SK-N-SH (cell line): ENCODE data around the gene KCNK15. TPM values are rescaled to one million over a fixed set of nuclear protein-coding genes. Genes with fewer than 3 reads are reported as not detected.
A peak's percentile ranks its signal among the peaks of the same experiment; 100 is the strongest.

Source experiments
- CTCF ChIA-PET: fragments of 300-600, 350-600 bp; formaldehyde crosslinking; extraction: SDS; loops from one replicate; lab custom pipeline; 2021; lab: Yijun Ruan, JAX
- POLR2A ChIA-PET: fragments of 350-600 bp; sonication (Branson Sonifier 250); formaldehyde crosslinking; extraction: SDS; loops from one replicate; lab custom pipeline; 2020; ENCODE audit warnings: antibody characterized with exemption, inconsistent platforms; lab: Yijun Ruan, JAX
- DNase-seq: peaks from one replicate; pipeline ENCODE4 v3.0.0; 2012
- H2AFZ ChIP-seq: fragments of 200-600 bp; sonication (generic); 2 replicates; pipeline ENCODE4 v1.8.1; 2016; ENCODE audit warnings: antibody characterized with exemption, mild to moderate bottlenecking, low read depth
- H3F3A ChIP-seq: fragments of 200-600 bp; sonication (generic); replicated peaks from 2 replicates; pipeline ENCODE3; 2016; ENCODE audit warnings: antibody characterized with exemption, mild to moderate bottlenecking; ENCODE audit not compliant: insufficient read depth
- H3K27ac ChIP-seq, 2 experiments: fragments of 200-500 bp in 1 of 2; fragments of 200-600 bp in 1 of 2; sonication (Bioruptor generic) in 1 of 2; sonication (generic), shearing (Covaris generic) in 1 of 2; 2 replicates each; pipeline versions ENCODE4 v1.5.1 to v1.6.1; 2014 to 2016; ENCODE audit warnings: low read depth in 2 of 2, inconsistent platforms in 1 of 2, low read length in 1 of 2, mild to moderate bottlenecking in 1 of 2, mixed read lengths in 1 of 2
- H3K27me3 ChIP-seq: fragments of 200-600 bp; sonication (generic), shearing (Covaris generic); 2 replicates; pipeline ENCODE4 v1.6.1; 2016; ENCODE audit warnings: mixed run types; ENCODE audit not compliant: insufficient read depth
- H3K36me3 ChIP-seq, 2 experiments: fragments of 200-500 bp in 1 of 2; fragments of 200-600 bp in 1 of 2; sonication (Bioruptor generic) in 1 of 2; sonication (generic) in 1 of 2; replicated peaks in 1 of 2; 2 replicates each; pipeline versions ENCODE3 to v1.5.1; 2014 to 2016; ENCODE audit warnings: low read length in 1 of 2, mild to moderate bottlenecking in 1 of 2; ENCODE audit not compliant: insufficient read depth in 2 of 2, control insufficient read depth in 1 of 2
- H3K4me1 ChIP-seq, 2 experiments: fragments of 200-500 bp in 1 of 2; fragments of 200-600 bp in 1 of 2; sonication (Bioruptor generic) in 1 of 2; sonication (generic), shearing (Covaris generic) in 1 of 2; 2 replicates each; pipeline versions ENCODE4 v1.5.1 to v1.6.1; 2014 to 2016; ENCODE audit warnings: low read depth in 1 of 2, low read length in 1 of 2, mixed run types in 1 of 2; ENCODE audit not compliant: insufficient read depth in 2 of 2, control insufficient read depth in 1 of 2
- H3K4me2 ChIP-seq: fragments of 200-600 bp; sonication (generic), shearing (Covaris generic); 2 replicates; pipeline ENCODE4 v1.6.1; 2017; ENCODE audit warnings: mixed run types
- H3K4me3 ChIP-seq, 2 experiments: fragments of 200-500 bp in 1 of 2; fragments of 200-600 bp in 1 of 2; sonication (Bioruptor generic) in 1 of 2; sonication (generic), shearing (Covaris generic) in 1 of 2; 2 replicates each; pipeline versions ENCODE4 v1.5.1 to v1.8.1; 2014 to 2016; ENCODE audit warnings: low read depth in 2 of 2, inconsistent platforms in 1 of 2, low read length in 1 of 2, mild to moderate bottlenecking in 1 of 2, mixed read lengths in 1 of 2, moderate library complexity in 1 of 2
- H3K79me2 ChIP-seq: fragments of 200-600 bp; sonication (generic); 2 replicates; pipeline ENCODE4 v1.8.1; 2017; ENCODE audit warnings: mild to moderate bottlenecking; ENCODE audit not compliant: insufficient read depth
- H3K9ac ChIP-seq: fragments of 200-600 bp; sonication (generic); 2 replicates; pipeline ENCODE4 v1.6.1; 2017; ENCODE audit warnings: mixed run types
- H3K9me2 ChIP-seq: fragments of 200-600 bp; sonication (generic); 2 replicates; pipeline ENCODE4 v1.6.1; 2017; ENCODE audit warnings: mixed run types
- H3K9me3 ChIP-seq: fragments of 200-600 bp; sonication (generic); 2 replicates; pipeline ENCODE4 v1.6.1; 2017; ENCODE audit warnings: mixed run types, mild to moderate bottlenecking, moderate library complexity
- H4K20me1 ChIP-seq: fragments of 200-600 bp; sonication (generic); 2 replicates; pipeline ENCODE4 v1.6.1; 2017; ENCODE audit warnings: mild to moderate bottlenecking, mixed run types; ENCODE audit not compliant: insufficient read depth
- POLR2AphosphoS5 ChIP-seq: IDR thresholded peaks from 2 replicates; pipeline ENCODE4 v1.6.1; 2012; ENCODE audit warnings: low read depth, low read length
- RAD21 ChIP-seq: IDR thresholded peaks from 2 replicates; pipeline ENCODE4 v1.6.1; 2012; ENCODE audit warnings: mild to moderate bottlenecking, low read length
- SMC3 ChIP-seq: IDR thresholded peaks from 2 replicates; pipeline ENCODE4 v1.6.1; 2012; ENCODE audit warnings: low read depth, low read length, improper control_type of control experiment
- WGBS: methylation state at CpG from one replicate; pipeline ENCODE4 v1.1.6; 2017; ENCODE audit warnings: low lambda C conversion rate; 5-methylcytosine and 5-hydroxymethylcytosine counted together
- polyA plus RNA-seq, 3 experiments: library from polyadenylated mRNA; depleted of rRNA; stranded (reverse); fragments of >200 nt; gene quantifications; 2 replicates each; pipeline ENCODE4 v1.2.3, GENCODE V29; 2012
- TF ChIP-seq, protein P1 (sequence below): fragments of 200-600 bp; sonication (generic); IDR thresholded peaks from 2 replicates; pipeline ENCODE4 v1.6.1; 2017; ENCODE audit warnings: antibody characterized with exemption, mild to moderate bottlenecking, moderate library complexity

Gene KCNK15
- polyA plus RNA-seq, 1 of the 3 experiments (the other 2 are of a cell fraction): 0.02 TPM

DNA sequence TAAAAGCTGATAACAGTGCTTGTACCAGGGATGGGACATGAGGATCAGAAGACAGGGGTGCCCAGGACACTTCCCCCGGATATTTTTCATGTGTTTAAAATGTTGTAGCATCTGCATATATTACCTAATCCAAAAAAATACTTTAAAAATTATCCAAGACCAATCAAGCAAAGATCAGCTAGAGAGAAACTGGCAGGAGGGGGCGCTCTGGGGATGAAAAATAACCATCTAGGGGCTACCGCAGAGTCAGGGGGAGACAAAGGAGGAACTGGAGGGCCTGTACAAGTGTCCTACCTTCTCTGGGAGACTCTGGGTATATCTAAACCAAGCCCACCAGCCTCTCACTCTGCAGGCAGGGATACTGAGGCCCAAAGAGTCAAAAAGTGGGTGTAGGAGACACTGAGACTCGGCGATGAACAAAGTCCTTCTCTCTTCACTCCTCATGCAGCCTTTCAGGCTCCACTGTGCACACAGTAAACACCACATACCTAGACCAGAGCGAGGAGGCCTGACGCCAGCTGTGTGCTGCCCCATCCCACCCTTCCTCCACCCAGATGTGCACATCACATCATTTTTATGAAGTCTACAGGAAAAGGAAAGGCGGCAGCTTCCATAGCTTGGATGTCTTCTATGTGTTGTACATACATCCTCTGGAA is 54.9 kb downstream of the KCNK15 start:
- POLR2A ChIA-PET: interaction anchor here (1.3 kb wide), 1 partner anchor 53 kb away, joined by 4 read pairs; no protein-coding TSS in a partner anchor
- no peak overlapping the region for H3K9ac ChIP-seq
- 76% methylated on average over 8 of the region's 8 CpGs for WGBS
- H3K9me3 ChIP-seq: no peaks in the 10 kb centered on the region
- no peaks in the 10 kb centered on the region for H3F3A ChIP-seq
- no peak overlapping the region for H2AFZ ChIP-seq
- peaks cover 0 to 47% of the 10 kb centered on the region in 2 experiments; a peak in 2 of 4 replicates for H3K4me1 ChIP-seq
- no peak overlapping the region for H3K4me3 ChIP-seq
- TF ChIP-seq, protein P1, sequence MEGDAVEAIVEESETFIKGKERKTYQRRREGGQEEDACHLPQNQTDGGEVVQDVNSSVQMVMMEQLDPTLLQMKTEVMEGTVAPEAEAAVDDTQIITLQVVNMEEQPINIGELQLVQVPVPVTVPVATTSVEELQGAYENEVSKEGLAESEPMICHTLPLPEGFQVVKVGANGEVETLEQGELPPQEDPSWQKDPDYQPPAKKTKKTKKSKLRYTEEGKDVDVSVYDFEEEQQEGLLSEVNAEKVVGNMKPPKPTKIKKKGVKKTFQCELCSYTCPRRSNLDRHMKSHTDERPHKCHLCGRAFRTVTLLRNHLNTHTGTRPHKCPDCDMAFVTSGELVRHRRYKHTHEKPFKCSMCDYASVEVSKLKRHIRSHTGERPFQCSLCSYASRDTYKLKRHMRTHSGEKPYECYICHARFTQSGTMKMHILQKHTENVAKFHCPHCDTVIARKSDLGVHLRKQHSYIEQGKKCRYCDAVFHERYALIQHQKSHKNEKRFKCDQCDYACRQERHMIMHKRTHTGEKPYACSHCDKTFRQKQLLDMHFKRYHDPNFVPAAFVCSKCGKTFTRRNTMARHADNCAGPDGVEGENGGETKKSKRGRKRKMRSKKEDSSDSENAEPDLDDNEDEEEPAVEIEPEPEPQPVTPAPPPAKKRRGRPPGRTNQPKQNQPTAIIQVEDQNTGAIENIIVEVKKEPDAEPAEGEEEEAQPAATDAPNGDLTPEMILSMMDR: peak; percentile 46
- TF ChIP-seq SMC3 (0 out of 2 replicates have a peak, but pooled peaks have one; percentile 17), POLR2AphosphoS5 (no peak), RAD21 (peak; percentile 46)
- CTCF ChIA-PET: interaction anchor here (0.6 to 5.5 kb wide), 15 partner anchors 8 to 118 kb away, joined by 3 to 29 read pairs (median 4); no protein-coding TSS in a partner anchor
- no peaks in the 10 kb centered on the region for H3K36me3 ChIP-seq
- H3K27me3 ChIP-seq: no peaks in the 10 kb centered on the region; the same call in 1 of the 2 replicates
- no peaks in the 10 kb centered on the region for H4K20me1 ChIP-seq
- DNase-seq: peak; percentile 36
- H3K4me2 ChIP-seq: no peak overlapping the region
- no peaks in the 10 kb centered on the region for H3K79me2 ChIP-seq
- H3K9me2 ChIP-seq: no peaks in the 10 kb centered on the region
- no peak overlapping the region; a peak in 1 of 4 replicates for H3K27ac ChIP-seq

Other genes starting within 250 kb of the KCNK15 start
- 105 and 173 TPM in 2 replicates for gene SERINC3, start 223.8 kb upstream of the KCNK15 start, polyA plus RNA-seq (2012; rRNA removed)
- gene PKIG, start 163.3 kb upstream of the KCNK15 start, polyA plus RNA-seq (2012; rRNA removed): 63.9 and 92.9 TPM in 2 replicates
- gene ADA, start 94.2 kb upstream of the KCNK15 start, polyA plus RNA-seq (2012; rRNA removed): 25.7 and 28.3 TPM in 2 replicates
- 0.05 TPM in 2 replicates for gene CCN5, start 30.5 kb upstream of the KCNK15 start, polyA plus RNA-seq (2012; rRNA removed)
- gene RIMS4, start 64.7 kb downstream of the KCNK15 start, polyA plus RNA-seq (2012; rRNA removed): 0.13 and 0.44 TPM in 2 replicates
- 84.3 and 94.3 TPM in 2 replicates for gene YWHAB, start 139.8 kb downstream of the KCNK15 start, polyA plus RNA-seq (2012; rRNA removed)
- gene PABPC1L, start 164.2 kb downstream of the KCNK15 start, polyA plus RNA-seq (2012; rRNA removed): 205 and 251 TPM in 2 replicates
- 40.5 and 51.4 TPM in 2 replicates for gene TOMM34, start 214.5 kb downstream of the KCNK15 start, polyA plus RNA-seq (2012; rRNA removed)
- 11.4 and 17.2 TPM in 2 replicates for gene STK4, start 220.6 kb downstream of the KCNK15 start, polyA plus RNA-seq (2012; rRNA removed)